UCSD-AML1 (cell line): ENCODE measurements around the gene MTREX.

Experiments
- DNase-seq: peaks from one replicate; lab custom pipeline; 2025; ENCODE audit not compliant: unreplicated experiment; lab: John Stamatoyannopoulos, UW

The MTREX gene

DNA sequence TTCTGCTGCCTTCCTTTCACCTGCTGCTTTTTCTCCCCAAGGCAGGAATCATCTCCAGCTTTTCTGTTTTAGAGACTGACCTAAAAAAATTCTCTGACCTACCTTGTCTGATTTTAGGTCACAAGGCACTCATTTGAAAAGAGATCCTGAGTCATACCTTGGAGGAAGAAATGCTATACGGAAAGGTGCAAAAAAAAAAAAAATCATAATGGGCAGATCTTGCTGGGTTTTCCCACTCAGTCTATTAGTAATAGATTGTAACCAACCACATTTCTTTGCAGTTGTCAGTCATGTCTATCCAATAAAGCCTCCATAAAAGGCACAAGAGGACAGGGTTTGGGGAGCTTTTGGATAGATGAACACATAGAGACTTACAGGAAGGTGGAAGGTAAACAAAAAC is 70.0 kb downstream of the MTREX start:
- no peak for DNase-seq

DNA sequence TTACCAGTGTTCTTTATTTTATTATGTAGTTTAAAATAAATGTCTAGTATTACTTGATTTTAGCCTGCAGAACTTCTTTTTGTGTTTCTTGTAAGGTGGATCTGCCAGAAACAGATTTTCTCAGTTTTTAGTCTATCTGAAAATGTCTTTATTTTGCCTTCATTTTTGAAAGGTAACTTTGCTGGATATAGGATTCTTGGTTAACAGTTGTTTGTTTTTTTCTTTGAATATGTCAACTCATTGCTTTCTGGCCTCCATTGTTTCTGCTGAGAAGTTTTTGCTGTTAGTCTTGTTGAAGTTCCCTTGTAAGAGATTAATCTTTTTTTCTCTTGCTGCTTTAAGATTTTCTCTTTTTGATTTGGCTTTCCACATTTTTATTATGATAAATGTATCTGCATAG is 75.5 kb downstream of the MTREX start:
- no peak for DNase-seq

DNA sequence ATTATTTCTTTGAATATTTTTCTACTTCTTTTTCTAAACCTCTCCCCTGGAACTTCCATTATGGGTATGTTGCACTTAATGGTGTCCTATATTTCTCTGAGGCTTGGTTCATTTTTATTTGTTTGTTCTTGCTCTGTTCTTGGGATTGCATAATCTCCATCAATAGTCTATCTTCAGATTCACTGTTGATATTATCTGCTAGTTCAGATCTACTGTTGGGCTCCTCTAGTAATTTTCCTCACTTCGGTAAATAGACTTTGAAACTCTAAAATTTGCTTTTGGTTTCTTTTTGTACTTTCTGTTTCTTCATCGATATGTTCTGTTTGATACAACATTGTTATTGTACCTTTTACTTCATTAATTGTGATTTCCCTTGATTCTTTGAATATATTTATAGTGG is 76.3 kb downstream of the MTREX start:
- no peak for DNase-seq

DNA sequence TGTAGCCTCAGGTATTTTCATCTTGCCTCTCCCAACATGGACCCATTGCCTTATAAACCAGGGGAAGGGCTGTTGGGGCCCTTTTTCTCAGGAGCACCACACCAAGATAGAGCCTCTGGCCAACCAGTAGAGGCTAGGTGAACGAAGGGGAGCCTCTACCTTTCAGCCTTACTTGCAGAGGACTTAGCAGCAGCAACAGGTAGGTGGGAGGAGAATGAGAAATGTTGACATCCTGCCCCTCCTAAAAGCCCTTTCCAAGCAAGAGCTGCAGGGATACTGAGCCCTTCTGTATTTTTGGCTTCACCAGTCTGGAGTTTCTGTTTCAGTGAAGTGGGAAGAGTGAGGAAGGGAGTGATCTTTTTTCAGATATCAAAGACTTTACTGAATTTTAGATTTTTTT is 77.4 kb downstream of the MTREX start:
- DNase-seq, result no peak

DNA sequence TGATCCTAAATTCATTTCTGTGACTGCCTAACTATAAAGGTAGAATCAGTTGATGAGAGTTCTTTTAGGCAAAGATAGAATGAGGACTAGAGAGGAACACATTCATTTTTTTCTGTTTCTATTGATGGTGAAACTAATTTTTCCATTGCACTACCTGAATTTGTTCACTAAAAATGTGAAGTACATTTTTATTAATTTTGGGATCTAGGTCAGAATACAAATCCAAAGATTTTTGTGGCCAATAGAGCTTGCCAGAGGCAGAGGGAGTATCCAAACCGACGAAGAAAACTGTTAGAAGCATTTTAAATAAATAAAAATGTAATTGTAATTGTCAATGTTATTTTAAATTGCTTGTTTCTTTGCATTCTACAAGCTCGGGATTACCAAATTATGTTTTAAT is 78.1 kb downstream of the MTREX start:
- DNase-seq, result no peak

DNA sequence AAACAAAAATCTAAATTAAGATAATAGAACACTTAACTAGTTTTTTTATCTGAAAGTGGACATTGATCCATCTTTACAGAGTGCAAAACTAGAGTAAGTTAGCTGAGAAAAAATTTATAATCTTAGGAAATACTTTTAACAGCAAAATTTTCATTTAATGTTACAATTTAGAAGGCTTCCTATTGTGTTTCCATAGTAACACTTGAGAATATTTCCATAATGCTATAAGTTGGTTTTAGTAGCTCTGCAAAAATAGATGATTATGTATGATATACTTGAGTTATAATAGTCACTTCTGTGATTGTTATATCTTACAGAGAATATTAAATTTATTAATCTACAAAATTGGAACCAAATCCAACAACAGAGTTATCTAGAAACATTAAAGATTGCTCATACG is 78.6 kb downstream of the MTREX start:
- DNase-seq, result no peak

DNA sequence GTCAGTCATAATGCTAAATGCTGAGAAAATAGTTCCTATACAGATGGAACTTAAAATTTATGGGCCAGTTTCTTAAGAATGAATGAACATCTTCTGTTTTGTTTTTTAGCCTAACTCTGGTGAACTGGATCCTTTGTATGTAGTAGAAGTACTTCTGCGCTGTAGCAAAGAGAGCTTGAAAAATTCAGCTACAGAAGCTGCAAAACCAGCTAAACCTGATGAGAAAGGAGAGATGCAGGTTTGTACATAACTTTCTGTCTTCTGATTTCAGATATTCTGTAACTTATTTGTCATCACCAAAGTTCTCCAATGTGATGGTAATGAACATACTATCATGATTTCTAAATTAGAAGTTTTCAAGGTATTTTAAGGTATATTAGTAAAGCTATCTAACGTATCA is 80.1 kb downstream of the MTREX start:
- no peak for DNase-seq

DNA sequence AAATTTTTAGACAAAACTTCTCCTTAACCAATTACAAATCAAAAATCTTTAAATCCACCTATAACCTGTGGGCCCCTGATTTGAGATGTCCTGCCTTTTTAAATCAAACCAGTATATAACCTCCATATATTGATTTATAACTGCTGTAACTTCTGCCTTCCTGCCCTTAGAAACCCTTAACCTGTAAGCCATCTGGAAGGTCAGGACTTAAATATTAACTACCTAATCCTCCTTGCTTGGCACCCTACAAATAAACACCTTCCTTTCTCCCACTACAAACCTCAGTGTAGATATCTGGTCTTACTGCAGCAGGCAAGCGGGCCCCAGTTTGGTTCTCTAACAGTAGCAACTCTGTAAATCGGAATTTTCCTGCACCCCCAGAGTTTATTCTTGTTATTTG is 83.9 kb downstream of the MTREX start:
- DNase-seq, result no peak

DNA sequence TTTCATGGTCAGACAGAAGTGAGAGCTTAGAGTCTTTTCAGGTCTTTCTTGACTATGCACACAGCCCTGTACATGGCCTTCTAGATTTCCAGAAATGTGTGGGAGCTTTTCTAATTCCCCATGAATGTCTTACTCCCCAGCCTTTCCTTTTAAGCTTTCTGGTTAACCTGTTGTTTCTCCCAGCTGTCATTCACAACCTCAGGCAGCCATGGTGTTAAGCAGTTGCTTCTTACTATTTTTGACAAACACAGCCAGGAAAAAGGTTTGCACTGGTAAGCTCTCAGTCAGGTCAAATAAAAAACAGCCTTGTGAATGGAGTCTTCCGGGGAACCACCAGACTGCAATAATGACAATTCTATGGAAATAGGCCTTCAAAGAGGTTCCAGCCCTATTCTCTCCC is 84.9 kb downstream of the MTREX start:
- no peak for DNase-seq

DNA sequence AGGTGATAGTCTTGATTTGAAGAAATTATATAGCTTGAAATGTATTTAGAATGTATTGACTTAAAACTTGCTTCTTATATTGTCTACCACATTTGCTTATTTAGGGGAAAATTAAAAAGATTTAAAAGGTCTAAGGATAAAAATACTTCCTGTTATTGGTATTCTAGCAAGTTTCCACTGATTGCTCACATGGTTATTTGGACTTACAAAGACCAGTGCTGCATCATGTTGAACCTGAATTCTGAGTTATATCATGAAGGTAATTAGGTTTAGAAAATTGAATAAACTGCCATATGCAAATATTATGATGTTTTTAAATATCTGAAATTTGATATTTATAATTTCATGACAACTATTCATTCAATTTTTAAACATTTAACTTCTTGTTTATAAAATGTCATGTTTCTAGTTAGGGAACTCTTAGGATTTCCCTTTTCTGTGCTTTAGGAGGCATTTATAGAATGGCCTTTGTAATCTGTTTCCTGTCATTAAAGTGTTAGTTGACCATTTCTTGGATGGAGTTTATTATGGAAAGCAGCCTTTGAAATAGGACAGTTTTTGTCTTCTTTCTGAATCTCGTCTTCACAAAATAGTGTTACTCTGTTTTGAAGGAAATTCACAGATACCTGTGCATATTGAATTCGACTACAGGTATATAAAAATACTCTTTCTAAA is 85.8 kb downstream of the MTREX start:
- DNase-seq, result no peak

DNA sequence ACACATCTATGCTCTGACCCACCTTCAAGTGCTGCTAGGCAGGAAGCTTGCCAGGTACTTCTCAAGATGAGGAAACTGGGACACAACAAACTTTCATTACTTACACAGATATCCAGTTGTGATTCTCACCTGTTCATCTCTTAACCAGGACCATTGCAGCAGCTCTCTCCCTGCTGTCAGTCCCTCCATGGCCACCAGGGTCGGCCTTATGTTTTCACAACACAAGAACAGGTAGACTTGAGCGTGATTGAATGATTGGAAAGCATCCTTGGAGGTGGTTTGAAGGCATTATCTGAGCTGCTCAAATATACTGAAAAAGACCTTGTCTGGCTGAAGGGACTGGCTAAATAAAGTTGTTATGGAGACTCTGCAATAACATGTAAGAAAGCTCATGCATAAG is 94.4 kb downstream of the MTREX start:
- DNase-seq, result no peak

DNA sequence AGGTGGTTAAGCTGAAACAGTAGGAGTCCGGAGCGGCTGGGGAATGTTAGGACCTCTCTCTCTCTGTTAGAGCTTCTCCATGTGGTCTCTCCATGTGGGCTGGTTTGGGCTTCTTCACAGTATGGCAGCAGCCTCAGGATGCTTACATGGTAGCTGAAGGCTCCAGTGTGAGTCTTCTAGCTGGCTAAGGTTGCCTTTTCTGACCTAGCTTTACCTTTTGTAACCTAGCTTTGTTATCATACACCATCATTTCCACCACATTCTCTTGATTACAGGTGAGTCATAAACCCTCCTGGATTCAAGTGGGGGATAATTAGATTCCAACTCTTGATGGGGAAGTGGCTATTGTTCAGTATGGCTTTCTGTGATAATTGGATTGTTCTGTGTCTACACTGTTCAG is 98.5 kb downstream of the MTREX start:
- no peak for DNase-seq

DNA sequence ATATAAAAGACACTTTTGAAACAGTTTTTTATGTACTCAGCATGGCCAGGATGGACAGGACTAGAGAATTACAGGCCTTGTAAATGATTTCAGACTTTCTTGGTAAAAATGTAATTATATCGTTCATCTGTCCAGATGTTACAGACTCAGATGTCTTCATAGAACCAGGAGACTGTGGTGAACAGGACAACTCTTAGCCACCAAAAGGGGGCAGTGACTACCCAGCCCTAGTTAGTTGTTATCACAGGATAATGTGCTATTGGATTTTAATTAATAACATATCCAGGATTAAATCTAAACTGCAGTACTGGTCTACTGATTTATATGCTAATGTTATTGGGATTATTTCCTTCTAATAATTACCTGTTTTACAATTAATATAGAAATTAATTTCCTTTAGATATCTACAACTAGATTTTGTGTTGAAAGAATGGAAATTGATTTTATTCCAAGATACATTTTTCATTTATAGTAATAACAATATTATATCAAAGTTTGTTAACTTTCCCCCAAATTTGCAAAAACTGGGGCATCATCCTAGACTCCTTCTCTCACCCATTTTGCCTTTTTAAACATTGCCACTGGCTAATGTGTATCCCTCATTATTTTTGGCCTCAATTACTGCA is 99.4 kb downstream of the MTREX start:
- no peak for DNase-seq

DNA sequence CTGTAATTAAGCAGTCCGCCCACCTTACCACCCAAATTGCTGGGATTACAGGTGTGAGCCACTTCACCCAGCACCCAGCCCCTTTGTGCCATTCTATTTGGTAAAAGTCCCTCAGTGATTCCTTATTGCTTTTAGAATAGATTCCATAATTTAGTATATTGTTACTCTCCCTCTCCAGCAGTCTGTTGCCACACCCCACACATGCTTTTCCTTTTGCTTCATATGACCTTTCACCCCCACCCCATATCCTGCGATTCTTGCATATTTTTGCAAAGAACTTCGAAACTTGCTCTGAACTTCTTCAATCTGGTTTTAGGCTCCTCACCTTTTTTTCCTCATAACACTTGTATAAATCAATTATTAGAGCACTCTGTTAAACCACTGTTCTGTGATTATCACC is 100.2 kb downstream of the MTREX start:
- no peak for DNase-seq

DNA sequence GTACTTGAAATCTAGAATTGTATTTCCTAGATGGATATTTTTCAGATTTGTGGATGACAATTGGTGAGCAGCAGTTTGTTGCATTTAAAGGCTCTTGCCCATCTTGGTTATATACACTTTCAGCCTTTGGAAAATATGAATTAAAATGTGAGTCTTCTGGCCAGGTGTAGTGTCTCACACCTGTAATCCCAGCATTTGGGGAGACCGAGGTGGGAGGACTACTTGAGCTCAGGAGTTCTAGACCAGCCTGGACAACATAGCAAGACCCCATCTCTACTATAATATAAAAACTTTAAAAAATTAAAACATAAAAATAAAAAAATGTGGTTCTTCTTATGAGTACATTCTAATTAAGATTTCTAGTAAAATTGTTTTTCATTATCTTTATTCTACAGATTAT is 102.0 kb downstream of the MTREX start:
- DNase-seq, result no peak

DNA sequence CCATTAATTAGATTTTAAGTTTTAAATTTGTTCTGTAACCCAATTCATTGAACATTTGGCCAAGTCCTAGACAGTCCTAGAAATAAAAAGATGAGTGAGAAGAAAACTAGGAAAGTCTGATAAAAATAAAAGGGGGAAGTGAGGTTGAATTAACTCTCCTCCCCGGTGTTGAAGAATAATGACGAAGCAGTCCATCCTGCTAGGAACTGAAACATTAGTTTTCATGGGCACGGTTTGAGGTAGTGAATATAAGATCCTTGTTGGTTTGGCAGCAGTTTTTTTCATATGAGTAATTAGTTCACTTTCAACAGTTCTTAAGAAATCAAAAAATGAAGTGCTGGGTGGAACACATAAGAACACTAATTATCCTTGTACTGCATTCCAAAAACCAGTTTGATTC is 103.1 kb downstream of the MTREX start:
- DNase-seq, result no peak

DNA sequence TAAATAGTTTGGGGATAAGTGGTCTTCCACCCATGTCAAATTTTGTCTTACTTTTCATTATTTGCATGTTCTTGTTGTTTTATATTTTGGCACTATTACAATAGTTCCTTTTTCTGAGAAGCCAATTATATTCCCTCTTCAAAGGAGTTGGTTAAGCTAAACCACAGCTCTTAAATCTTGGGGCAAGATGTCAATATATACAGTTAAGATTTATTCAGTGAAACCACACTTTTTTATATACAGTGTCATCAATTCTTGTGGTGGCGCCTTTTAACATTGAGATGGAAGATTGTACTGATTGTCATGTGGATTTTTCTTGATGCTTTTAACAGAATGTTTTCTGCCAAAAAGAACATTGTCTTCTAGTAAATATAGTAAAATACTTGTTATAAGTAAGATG is 104.1 kb downstream of the MTREX start:
- DNase-seq, result no peak

DNA sequence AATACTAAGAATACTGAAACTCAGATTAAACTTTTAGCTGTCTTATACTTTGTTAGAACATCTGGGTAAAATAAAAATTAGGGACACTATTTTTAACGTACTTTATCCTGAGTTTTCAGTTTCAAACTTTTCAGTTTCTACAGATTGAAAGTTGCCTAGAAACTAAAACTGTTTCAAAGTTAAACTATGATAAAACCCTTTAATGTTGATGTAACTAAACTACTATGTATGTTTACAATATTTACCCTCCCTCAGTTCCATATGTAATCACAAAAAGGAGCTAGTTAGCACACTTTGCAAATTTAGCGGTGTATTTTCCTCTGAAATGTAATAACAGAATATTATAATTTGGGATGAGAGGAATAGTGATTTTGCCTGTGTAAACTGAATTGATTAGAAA is 105.9 kb downstream of the MTREX start:
- no peak for DNase-seq

DNA sequence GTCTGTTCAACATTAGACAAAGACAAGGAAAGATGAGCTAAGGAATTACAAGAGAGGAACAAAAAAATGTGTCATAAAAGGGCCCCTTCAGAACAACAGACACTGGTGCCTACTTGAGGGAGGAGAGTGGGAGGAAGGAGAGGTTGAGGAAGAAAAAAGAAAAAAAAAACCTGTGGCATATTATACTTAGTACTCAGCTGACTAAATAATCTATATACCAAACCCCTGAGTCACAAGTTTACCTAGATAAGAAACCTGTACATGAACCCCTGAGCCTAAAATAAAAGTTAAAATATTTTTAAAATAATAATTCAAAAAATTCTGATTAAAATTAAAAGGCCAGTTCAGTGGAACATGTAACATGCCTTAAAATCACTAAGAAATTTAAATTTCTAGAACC is 107.3 kb downstream of the MTREX start:
- DNase-seq, result no peak

DNA sequence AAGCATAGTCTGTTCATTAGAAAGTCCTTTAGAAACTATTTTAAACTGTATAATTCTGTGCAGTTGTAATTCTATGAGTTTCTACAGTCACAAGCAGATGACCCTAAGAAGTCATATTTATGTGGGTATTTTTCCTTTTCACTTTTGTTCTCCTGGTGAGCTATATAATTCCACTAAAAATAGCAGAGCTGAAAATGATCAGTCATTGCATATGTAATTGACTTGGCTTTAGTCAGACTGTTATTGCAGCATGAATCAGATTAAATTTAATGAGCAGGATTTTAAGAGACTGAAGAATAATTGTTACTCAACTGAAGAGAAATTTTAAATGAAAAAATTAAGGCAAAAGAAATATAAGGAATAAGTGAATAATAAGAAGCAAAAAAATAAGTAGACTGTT is 108.5 kb downstream of the MTREX start:
- DNase-seq, result no peak

DNA sequence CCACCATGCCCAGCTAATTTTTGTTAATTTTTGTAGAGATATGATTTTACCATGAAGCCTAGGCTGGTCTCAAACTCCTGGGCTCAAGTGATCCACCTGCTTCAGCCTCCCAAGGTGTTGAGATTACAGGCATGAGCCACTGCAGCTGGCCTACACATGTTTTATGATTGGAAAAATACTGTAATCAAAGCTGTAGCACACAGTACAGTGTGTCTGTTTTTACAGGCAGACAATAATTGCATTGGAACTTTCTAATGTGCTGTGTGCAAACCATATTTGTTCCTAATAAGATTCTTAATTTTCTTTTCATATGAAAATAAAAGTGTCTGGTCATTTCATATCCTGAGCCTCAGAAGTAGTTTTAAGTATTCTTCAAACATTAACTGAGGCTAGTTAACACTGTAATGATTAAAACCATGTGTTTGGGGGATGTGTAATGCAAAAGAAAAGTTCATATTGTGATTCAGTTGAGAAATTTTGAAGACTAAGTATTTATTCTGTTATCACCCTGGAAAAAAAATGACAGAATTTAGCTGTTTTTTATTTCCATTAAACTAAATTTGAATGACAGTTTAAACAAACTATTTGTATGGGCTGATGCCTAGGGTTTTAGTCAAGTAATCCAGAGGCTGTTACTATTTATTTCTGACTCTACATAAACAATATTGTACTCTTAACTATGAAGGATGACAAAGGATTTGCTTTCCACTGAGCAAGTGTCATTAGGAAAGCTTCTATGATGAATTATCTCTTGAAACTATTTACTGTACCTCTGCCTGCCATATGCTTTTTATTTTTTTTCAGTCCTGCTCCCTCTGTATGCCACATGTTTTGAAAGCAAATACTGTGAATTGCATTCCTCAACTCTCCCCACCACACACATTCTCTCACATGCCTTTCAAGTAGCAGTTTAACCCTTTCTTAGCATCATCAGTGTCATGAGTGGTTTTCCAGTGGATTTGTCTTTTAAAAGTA is 111.5 kb downstream of the MTREX start:
- no peak for DNase-seq

DNA sequence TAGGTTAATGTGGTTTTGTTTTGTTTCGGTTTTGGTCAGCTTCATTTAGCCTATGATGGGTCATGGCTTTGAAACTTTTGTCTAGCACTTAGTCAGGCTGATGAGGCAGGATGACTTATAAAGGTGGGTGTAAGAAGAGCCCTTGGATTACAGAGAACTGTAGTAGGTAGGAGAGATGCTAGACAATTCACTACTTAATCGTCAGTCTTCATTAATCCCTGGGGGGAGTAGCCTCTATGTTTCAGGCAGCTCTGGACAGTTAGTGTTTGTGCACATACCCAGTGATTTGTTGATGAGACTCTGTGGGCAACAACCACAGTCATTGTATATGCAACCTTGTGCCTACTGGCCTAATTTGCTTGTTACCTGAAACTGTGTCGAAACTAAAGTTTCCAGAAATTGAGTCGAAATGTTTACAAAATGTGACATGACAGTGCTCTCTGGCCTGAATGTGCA is 113.3 kb downstream of the MTREX start:
- DNase-seq, result no peak
